HuH-7.5 (cell line): ENCODE results near the gene SCAPER.
A peak's percentile ranks its signal among the peaks of the same experiment; 100 is the strongest.

Source experiments
- DNase-seq: peaks from one replicate; pipeline ENCODE4 v3.0.0; 2011; ENCODE audit warnings: low spot score

Gene SCAPER

GRCh38 chr15:76339305-76340197, 565.6 kb downstream of the SCAPER start:
- DNase-seq: peak; percentile 24

GRCh38 chr15:76338486-76339304, 566.4 kb downstream of the SCAPER start:
- DNase-seq: peak; percentile 39

- DNase-seq: peak; percentile 59
Observed at GRCh38 chr15:76337696-76338485, 567.2 kb downstream of the SCAPER start.

GRCh38 chr15:76337059-76337695, 568.0 kb downstream of the SCAPER start:
- DNase-seq: peak; percentile 98

GRCh38 chr15:76336254-76337058, 568.7 kb downstream of the SCAPER start, which contains the start of gene ISL2:
ISL2 (plus strand) TSS chr15:76336773; CDS start chr15:76336884, 111 bp downstream.
- DNase-seq: peak; percentile 100

GRCh38 chr15:76335307-76336253, 569.6 kb downstream of the SCAPER start:
- DNase-seq: peak; percentile 75

- no peak for DNase-seq
Observed at GRCh38 chr15:76334438-76335306, 570.5 kb downstream of the SCAPER start.

- peak; percentile 88 for DNase-seq
Observed at GRCh38 chr15:76333720-76334437, 571.3 kb downstream of the SCAPER start.

GRCh38 chr15:76333309-76333708, 571.8 kb downstream of the SCAPER start:
- no peak for DNase-seq

GRCh38 chr15:76332796-76333195, 572.3 kb downstream of the SCAPER start:
- no peak for DNase-seq

GRCh38 chr15:76330080-76330680, 575.0 kb downstream of the SCAPER start:
- peak; percentile 67 for DNase-seq

- no peak for DNase-seq
Observed at GRCh38 chr15:76328958-76329357, 576.2 kb downstream of the SCAPER start.

GRCh38 chr15:76328106-76328696, 576.9 kb downstream of the SCAPER start:
- no peak for DNase-seq

- no peak for DNase-seq
Observed at GRCh38 chr15:76327191-76328105, 577.7 kb downstream of the SCAPER start.

- DNase-seq: no peak
Observed at GRCh38 chr15:76325704-76326103, 579.4 kb downstream of the SCAPER start.

GRCh38 chr15:76324066-76324465, 581.1 kb downstream of the SCAPER start:
- DNase-seq: no peak
